PC-9 (cell line): Measurements from ENCODE around the gene PLEKHG4B. TPM values are rescaled to one million over a fixed set of nuclear protein-coding genes. Genes with fewer than 3 reads are reported as not detected.

Source experiments
- BruUV-seq: library from RNA; stranded (reverse); fragments of 400-500 nt; replicated peaks from 2 replicates; lab custom pipeline; 2021; lab: Mats Ljungman, UMichigan
- CTCF ChIA-PET: fragments of 300-600 bp; sonication (Branson Sonifier 250); formaldehyde crosslinking; loops from one replicate; lab custom pipeline; 2022; ENCODE audit warnings: antibody characterized with exemption; lab: Charles Lee
- POLR2A ChIA-PET: fragments of 300-600 bp; sonication (Branson Sonifier 250); formaldehyde crosslinking; loops from one replicate; lab custom pipeline; 2022; ENCODE audit warnings: antibody characterized with exemption; ENCODE audit not compliant: unreplicated experiment; lab: Charles Lee
- DNase-seq, 2 experiments: peaks; one replicate each; pipeline versions ENCODE4 v3.0.0 to v3.0.0-alpha.2; 2015 to 2022; ENCODE audit warnings: mixed read lengths in 1 of 2
- H2AFZ ChIP-seq: fragments of 200-600 bp; sonication (generic); 2 replicates; pipeline ENCODE4 v1.8.1; 2017; ENCODE audit warnings: antibody characterized with exemption
- H3F3A ChIP-seq: fragments of 200-600 bp; sonication (generic); 2 replicates; pipeline ENCODE4 v1.8.1; 2017; ENCODE audit warnings: antibody characterized with exemption, mild to moderate bottlenecking, low read depth; ENCODE audit not compliant: insufficient read depth
- H3K27ac ChIP-seq: fragments of 200-600 bp; sonication (generic); 2 replicates; pipeline ENCODE4 v1.6.1; 2016; ENCODE audit warnings: mixed run types
- H3K27me3 ChIP-seq: fragments of 200-600 bp; sonication (generic); 2 replicates; pipeline ENCODE4 v1.6.1; 2016; ENCODE audit warnings: low read depth, mixed run types; ENCODE audit not compliant: insufficient read depth
- H3K36me3 ChIP-seq: fragments of 200-600 bp; sonication (generic); 2 replicates; pipeline ENCODE4 v1.6.1; 2016; ENCODE audit warnings: low read depth, mixed run types
- H3K4me1 ChIP-seq: fragments of 200-600 bp; sonication (generic); replicated peaks from 2 replicates; pipeline ENCODE4 v1.6.1; 2016; ENCODE audit warnings: mixed run types; ENCODE audit not compliant: insufficient read depth
- H3K4me2 ChIP-seq: fragments of 200-600 bp; sonication (generic); 2 replicates; pipeline ENCODE4 v1.6.1; 2017; ENCODE audit warnings: mixed run types
- H3K4me3 ChIP-seq: fragments of 200-600 bp; sonication (generic); 2 replicates; pipeline ENCODE4 v1.6.1; 2016; ENCODE audit warnings: mixed run types
- H3K79me2 ChIP-seq: fragments of 200-600 bp; sonication (generic); 2 replicates; pipeline ENCODE4 v1.6.1; 2017; ENCODE audit warnings: low read depth, mixed run types
- H3K9me2 ChIP-seq: fragments of 200-600 bp; sonication (generic); 2 replicates; pipeline ENCODE4 v1.8.1; 2017; ENCODE audit warnings: mild to moderate bottlenecking; ENCODE audit not compliant: insufficient read depth
- H3K9me3 ChIP-seq: fragments of 200-600 bp; sonication (generic); 2 replicates; pipeline ENCODE4 v1.8.1; 2016; ENCODE audit warnings: low read depth; ENCODE audit not compliant: insufficient read depth
- H4K20me1 ChIP-seq: fragments of 200-600 bp; sonication (generic); 2 replicates; pipeline ENCODE4 v1.8.1; 2017; ENCODE audit not compliant: insufficient read depth
- EZH2 ChIP-seq: fragments of 200-600 bp; sonication (generic); IDR thresholded peaks from 2 replicates; pipeline ENCODE4 v1.8.0; 2017; ENCODE audit warnings: antibody characterized with exemption, low read depth
- intact Hi-C: fragments of 100-400 bp; cut with micrococcal nuclease; formaldehyde crosslinking; loops from one replicate; pipeline ENCODE4 v1.10.0; 2022; ENCODE audit not compliant: unreplicated experiment
- total RNA-seq: library from RNA; stranded (reverse); gene quantifications from 2 replicates; pipeline ENCODE4 v1.2.3, GENCODE V29; 2021
- TF ChIP-seq, protein P1 (sequence below): fragments of 200-600 bp; sonication (generic); conservative IDR thresholded peaks from 2 replicates; pipeline ENCODE4 v1.6.1; 2017; ENCODE audit warnings: mixed run types, antibody characterized with exemption, mild to moderate bottlenecking, moderate library complexity

The PLEKHG4B gene
- total RNA-seq, 1 experiment from 2014 or later: not detected

DNA sequence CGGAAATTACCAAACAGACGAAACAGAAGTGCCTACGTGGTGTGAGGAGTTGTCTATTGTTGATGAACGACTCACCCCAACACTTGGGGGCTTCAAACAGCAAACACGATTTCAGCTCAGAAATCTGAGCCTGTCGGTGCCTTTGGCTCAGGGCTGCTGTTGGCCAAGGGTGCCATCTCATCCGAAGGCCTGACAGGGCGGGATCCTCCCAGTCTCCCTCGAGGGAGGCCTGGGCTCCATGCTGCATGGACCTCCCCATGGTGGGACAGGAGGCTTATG, 100.7 kb downstream of the PLEKHG4B start:
- CTCF ChIA-PET: no interaction called here
- H3K4me1 ChIP-seq: no peaks in the 10 kb centered on the region
- BruUV-seq: no TSS peak
- no peak overlapping the region for H2AFZ ChIP-seq
- no peaks in the 10 kb centered on the region for H3K79me2 ChIP-seq
- H3K4me3 ChIP-seq: no peak overlapping the region
- intact Hi-C loops: no loop called here
- no peaks in the 10 kb centered on the region for H3K9me3 ChIP-seq
- POLR2A ChIA-PET: no interaction called here
- H3K4me2 ChIP-seq: no peak overlapping the region
- H3K27me3 ChIP-seq: peaks cover 47% of the 10 kb centered on the region
- no peak for DNase-seq
- H3K36me3 ChIP-seq: no peaks in the 10 kb centered on the region
- no peak for TF ChIP-seq EZH2
- TF ChIP-seq, protein P1, sequence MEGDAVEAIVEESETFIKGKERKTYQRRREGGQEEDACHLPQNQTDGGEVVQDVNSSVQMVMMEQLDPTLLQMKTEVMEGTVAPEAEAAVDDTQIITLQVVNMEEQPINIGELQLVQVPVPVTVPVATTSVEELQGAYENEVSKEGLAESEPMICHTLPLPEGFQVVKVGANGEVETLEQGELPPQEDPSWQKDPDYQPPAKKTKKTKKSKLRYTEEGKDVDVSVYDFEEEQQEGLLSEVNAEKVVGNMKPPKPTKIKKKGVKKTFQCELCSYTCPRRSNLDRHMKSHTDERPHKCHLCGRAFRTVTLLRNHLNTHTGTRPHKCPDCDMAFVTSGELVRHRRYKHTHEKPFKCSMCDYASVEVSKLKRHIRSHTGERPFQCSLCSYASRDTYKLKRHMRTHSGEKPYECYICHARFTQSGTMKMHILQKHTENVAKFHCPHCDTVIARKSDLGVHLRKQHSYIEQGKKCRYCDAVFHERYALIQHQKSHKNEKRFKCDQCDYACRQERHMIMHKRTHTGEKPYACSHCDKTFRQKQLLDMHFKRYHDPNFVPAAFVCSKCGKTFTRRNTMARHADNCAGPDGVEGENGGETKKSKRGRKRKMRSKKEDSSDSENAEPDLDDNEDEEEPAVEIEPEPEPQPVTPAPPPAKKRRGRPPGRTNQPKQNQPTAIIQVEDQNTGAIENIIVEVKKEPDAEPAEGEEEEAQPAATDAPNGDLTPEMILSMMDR: no peak
- H3F3A ChIP-seq: no peaks in the 10 kb centered on the region
- no peaks in the 10 kb centered on the region for H3K9me2 ChIP-seq
- H3K27ac ChIP-seq: no peak overlapping the region
- 0 out of 2 replicates have a peak, but pooled peaks cover 5% of the 10 kb centered on the region for H4K20me1 ChIP-seq

DNA sequence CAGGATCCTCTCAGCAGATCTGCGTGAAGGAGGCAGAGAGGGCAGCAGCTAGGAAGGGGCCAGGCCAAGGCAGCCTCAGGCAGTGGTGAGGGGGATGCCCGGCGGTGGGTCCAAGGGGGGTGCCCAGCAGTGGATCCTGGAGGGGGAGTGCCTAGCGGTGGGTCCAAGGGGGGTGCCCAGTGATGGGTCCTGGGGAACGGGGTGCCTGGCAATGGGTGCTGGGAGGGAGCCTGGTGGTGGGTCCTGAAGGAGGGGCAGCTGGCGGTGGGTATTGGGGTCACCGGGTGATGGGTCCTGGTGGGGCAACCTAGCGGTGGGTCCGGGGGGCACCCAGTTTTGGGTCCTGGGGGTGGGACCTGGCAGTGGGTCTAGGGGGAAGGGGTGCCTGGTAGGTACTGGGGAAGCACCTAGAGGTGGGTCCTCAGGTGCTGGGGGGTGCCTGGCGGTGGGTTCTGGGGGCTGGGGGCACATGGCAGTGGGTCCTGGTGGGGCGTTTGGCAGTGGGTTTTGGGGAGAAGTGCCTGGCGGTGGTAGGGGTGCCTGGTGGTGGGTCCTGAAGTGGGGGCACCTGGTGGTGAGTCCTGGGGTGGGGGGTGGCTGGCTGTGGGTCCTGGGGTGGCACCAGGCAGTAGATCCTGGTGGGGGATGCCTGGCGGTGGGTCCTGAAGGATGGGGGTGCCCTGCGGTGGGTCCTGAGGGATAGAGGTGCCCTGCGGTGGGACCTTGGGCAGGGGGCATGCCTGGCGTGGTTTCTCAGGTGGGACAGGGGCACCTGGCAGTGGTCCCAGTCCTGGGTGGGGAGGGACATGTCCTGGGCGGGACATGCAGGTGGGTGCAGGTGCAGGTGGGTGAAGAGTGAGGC, 101.2 kb downstream of the PLEKHG4B start:
- POLR2A ChIA-PET: no interaction called here
- Histone ChIP-seq H3F3A (no peaks in the 10 kb centered on the region), H3K27ac (no peak overlapping the region), H3K4me1 (no peaks in the 10 kb centered on the region), H4K20me1 (0 out of 2 replicates have a peak, but pooled peaks cover 8% of the 10 kb centered on the region), H3K27me3 (peaks cover 42% of the 10 kb centered on the region), H3K4me2 (no peak overlapping the region), H2AFZ (no peak overlapping the region), H3K4me3 (no peak overlapping the region), H3K9me3 (no peaks in the 10 kb centered on the region), H3K9me2 (no peaks in the 10 kb centered on the region), H3K36me3 (no peaks in the 10 kb centered on the region), H3K79me2 (no peaks in the 10 kb centered on the region)
- intact Hi-C loops: no loop called here
- CTCF ChIA-PET: no interaction called here
- no peak for DNase-seq
- BruUV-seq: no TSS peak
- TF ChIP-seq EZH2: no peak

DNA sequence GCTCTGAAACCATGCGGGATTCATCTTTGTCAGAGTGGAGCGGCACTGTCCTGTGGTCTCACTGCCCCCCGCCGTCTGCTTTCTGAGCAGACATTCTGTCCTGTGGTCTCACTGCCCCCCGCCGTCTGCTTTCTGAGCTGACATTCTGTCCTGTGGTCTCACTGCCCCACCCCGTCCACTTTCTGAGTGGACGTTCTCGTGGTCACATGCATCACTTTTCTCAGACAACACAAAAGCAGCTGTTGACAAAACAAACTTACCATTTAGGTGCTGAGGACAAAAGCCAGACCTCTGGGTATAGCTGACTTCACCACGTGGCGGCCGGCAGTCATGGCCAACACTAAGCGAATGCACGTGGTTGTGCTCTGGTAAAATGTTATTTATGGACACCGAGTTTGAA, 102.1 kb downstream of the PLEKHG4B start:
- Histone ChIP-seq H3K27me3 (peaks cover 39% of the 10 kb centered on the region), H3K27ac (no peak overlapping the region), H2AFZ (no peak overlapping the region), H3K4me2 (no peak overlapping the region), H4K20me1 (0 out of 2 replicates have a peak, but pooled peaks cover 8% of the 10 kb centered on the region), H3K9me2 (no peaks in the 10 kb centered on the region), H3K79me2 (no peaks in the 10 kb centered on the region), H3F3A (no peaks in the 10 kb centered on the region), H3K4me3 (no peak overlapping the region), H3K36me3 (no peaks in the 10 kb centered on the region), H3K9me3 (no peaks in the 10 kb centered on the region), H3K4me1 (no peaks in the 10 kb centered on the region)
- no peak for TF ChIP-seq EZH2
- TF ChIP-seq, protein P1: no peak
- intact Hi-C loops: no loop called here
- BruUV-seq: no TSS peak
- ChIA-PET CTCF (interaction anchor here (0.6 kb wide), 1 partner anchor 149 kb away, joined by 3 read pairs; no protein-coding TSS in a partner anchor), POLR2A (no interaction called here)
- DNase-seq: no peak
